NCI-H2196 treated with DMSO at 0.1 percent for 48 hours (cell line): ENCODE results near the gene CAMTA1.
"Not testable (repeated sequence)": the region's sequence is repeated elsewhere in the genome, so short reads cannot be mapped to it uniquely, and the experiment has no call there.

Experiments used
- DNase-seq: peaks from one replicate; lab custom pipeline; 2025; ENCODE audit not compliant: unreplicated experiment; lab: John Stamatoyannopoulos, UW

Gene CAMTA1

GRCh38 chr1:7127322-7128075 lies 342.2 kb downstream of the CAMTA1 start:
- DNase-seq: no peak

- DNase-seq: no peak
These were observed 343.0 kb downstream of the CAMTA1 start for GRCh38 chr1:7128293-7128692.

DNA sequence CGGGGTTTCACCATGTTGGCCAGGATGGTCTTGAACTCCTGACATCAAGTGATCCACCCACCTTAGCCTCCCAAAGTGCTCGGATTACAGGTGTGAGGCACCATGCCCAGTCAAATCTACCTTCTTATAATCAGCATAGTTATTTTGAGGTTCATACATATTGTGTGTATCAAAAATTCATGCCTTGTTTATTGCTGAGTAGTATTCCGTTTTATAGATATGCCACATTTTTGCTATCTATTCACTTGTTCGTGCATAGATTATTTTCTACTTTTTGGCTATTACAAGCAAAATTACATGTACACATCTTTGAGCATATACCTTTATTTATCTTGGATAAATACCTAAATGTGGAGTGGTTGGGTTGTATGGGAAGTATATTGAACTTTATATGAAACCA lies 344.9 kb downstream of the CAMTA1 start:
- DNase-seq: no peak

- no peak for DNase-seq
These were observed 350.2 kb downstream of the CAMTA1 start for GRCh38 chr1:7135493-7135892.

DNA sequence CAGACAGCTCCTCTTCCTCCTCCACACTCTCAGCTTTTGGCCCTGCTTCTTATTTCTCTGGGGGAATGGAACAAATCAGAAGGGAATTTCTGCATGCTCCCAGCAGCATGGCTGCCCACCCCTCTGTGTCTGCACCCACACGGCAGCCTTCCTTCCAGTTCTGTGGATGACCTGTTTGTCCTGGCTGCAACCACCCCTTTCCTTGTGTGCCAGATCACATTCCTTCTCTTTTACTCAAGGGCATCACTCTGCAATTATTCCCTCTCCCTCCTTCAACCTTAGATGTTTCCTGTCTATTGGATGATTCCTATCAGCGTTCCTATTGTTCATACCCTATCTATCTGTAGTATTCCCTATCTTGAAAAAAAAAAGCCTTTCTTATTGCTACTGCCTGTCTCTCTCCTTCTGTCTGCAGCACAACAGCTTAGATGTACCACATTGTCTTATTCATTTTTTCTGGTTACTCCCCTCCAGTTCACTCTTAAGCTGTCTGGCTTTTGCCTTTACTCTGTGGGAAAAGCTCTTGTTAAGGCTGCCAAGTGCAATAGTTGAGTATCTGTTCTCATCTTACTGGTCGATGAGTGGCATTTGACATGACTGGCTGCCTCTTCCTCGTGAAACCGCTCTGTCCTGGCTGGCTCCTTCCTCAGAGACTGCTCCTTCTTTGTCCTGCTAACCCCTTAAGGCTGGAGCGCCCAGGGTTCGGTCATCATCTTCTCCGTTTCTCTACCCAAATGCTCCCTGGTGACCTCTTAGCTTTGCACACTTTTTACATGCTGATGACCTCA lies 351.1 kb downstream of the CAMTA1 start:
- DNase-seq: no peak

GRCh38 chr1:7140251-7140650 lies 355.0 kb downstream of the CAMTA1 start:
- DNase-seq: no peak

DNA sequence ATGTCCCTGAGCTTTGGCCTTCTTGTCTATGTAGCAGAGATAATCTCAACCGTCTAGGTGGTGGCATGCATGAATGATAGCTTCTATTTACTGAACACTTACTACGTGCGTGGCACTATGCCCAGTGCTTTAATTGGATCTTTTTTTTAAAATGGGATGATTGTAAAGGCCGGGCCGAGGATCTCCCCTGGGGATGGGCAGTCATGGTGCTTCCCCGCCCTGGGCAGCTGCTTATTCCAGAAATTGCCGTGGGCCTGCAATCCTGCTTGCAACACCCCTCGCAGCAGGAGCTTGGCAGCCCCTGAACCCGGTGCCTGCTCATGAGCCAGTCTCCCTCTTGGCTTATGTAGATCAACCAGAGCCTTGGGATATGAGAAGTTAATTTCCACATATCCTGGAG lies 360.7 kb downstream of the CAMTA1 start:
- DNase-seq: no peak

GRCh38 chr1:7146710-7147109 lies 361.5 kb downstream of the CAMTA1 start:
- DNase-seq: no peak

- not testable (repeated sequence) for DNase-seq
These were observed 362.5 kb downstream of the CAMTA1 start for GRCh38 chr1:7147581-7148282.

- no peak for DNase-seq
These were observed 364.0 kb downstream of the CAMTA1 start for GRCh38 chr1:7149080-7149838.

DNA sequence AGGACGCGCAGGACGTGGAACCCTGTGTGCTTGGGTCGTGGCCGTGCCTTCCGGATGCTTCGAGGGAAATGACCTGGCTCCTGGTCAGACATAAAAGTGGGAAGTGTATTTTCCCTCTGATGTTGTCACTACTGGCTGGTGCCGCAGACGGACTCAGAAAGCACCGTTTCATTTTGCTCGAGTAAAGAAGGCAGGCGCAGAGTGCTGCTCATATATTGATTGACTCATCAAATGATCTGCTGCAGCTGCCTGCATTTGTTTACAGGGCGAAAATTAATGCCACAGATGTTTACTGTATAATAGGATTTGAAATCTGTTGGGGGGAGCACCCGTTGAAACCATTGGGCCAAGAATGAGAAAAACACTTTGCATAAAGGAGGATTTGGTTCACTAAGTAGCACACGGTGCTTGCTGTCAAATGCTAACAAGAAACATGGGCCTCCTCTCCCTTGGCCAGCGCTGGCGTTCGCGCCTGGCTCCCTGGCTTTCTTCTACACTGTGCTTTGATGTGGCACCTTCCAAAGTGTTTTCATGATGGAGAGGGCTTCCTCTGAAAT lies 365.5 kb downstream of the CAMTA1 start:
- DNase-seq: no peak

GRCh38 chr1:7151978-7152377 lies 366.7 kb downstream of the CAMTA1 start:
- no peak for DNase-seq

DNA sequence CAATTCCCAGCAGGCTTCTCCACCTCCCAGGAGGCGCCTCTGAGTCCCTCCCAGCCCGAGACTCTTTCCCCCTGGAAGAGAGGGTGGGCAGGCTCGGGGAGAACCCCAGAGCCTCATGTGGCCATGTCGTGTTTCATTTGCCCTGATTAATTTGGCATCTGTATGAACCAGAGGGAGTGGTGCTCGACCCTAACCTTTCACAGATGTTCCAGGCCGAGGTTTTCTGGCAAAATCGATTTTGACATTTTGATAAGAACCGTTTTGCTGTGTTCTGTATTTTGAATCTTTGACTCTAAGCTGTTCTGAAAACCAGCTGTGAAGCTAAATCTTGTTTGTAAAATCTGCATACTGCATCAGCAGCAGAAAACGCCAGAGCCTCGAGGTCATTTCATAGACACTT lies 367.4 kb downstream of the CAMTA1 start:
- no peak for DNase-seq

- no peak for DNase-seq
These were observed 368.2 kb downstream of the CAMTA1 start for GRCh38 chr1:7153464-7153863.

- no peak for DNase-seq
These were observed 374.0 kb downstream of the CAMTA1 start for GRCh38 chr1:7159116-7159781.

- not testable (repeated sequence) for DNase-seq
These were observed 383.3 kb downstream of the CAMTA1 start for GRCh38 chr1:7168554-7168953.

DNA sequence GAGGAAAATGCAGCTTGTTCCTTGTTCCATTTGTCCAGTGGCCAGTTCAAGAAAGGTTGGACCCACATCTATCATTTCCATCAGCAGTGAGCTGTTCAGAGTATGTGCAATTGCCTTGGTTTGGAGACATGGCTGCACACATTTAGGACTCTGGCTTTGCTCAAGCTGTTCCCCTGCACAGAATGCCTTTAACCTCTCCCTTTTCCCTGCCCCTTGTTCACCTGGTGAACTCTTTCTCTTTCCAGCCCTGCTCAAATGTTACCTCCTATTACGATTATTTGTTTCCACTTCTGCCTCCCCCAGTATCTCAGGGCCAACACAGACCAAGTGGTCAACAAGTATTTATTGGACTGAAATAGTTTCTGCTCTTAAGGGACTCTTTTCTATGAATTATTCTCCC lies 385.9 kb downstream of the CAMTA1 start:
- no peak for DNase-seq

DNA sequence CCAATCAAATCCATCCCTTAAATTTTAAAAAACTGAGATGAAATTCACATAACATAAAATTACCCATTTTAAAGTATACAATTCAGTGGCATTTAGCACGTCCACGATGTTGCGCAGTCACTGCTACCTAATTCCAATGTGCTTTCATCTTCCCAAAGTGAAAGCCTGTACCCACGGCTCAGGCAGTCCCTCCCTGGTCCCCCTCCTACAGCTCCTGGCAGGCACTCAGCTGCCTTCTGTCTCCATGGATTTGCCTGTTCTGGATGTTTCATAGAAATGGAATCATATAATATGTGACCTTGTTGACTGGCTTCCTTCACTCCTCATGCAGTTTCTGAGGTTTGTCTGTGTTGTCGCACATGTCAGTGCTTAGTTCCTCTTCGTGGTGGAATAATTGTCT lies 386.3 kb downstream of the CAMTA1 start:
- no peak for DNase-seq

GRCh38 chr1:7172804-7173203 lies 387.6 kb downstream of the CAMTA1 start:
- no peak for DNase-seq

GRCh38 chr1:7174561-7174960 lies 389.3 kb downstream of the CAMTA1 start:
- no peak for DNase-seq
